ENCODE results near the gene GALNT9. TPM values are rescaled to one million over a fixed set of nuclear protein-coding genes. Genes with fewer than 3 reads are reported as not detected.

GALNT9 gene
- total and polyA plus RNA-seq, 2 donors (not counting 1 experiment from before 2014, with no cell fraction given) = 0.10 to 2.8 TPM

GRCh38 chr12:132190012-132190755, 139.2 kb downstream of the GALNT9 start:
- Histone ChIP-seq H3K27ac (ENCODE audit: insufficient read depth, low read length) (no peak overlapping the region), H3K9me3 (ENCODE audit: control insufficient read depth, insufficient read depth, low read depth, low read length) (no peaks in the 10 kb centered on the region), H4K20me1 (ENCODE audit: control insufficient read depth, extremely low read depth, insufficient read depth, low read length) (no peaks in the 10 kb centered on the region), H3K27me3 (ENCODE audit: control insufficient read depth, insufficient read depth, low read length) (no peaks in the 10 kb centered on the region), H3K79me2 (ENCODE audit: control insufficient read depth, insufficient read depth, low read length) (no peaks in the 10 kb centered on the region), H3K9ac (ENCODE audit: insufficient read depth, low read length) (peak overlapping the region; percentile 61), H3K36me3 (ENCODE audit: control insufficient read depth, insufficient read depth, low read length) (no peaks in the 10 kb centered on the region), H3K4me3 (replicated peaks in 1 of 4; ENCODE audit: control extremely low read depth in 1 of 4, insufficient read depth in 1 of 4, low read depth in 3 of 4, low read length in 4 of 4) (peak overlapping the region; percentile 51 to 58 (median 54)), H2AFZ (ENCODE audit: low read length) (peak overlapping the region; percentile 78), H3K4me2 (ENCODE audit: extremely low read depth, insufficient read depth, low read length) (peak overlapping the region; percentile 92), H3K4me1 (ENCODE audit: control insufficient read depth, extremely low read depth, insufficient read depth, low read length) (no peaks in the 10 kb centered on the region)
- no peak for TF ChIP-seq EZH2 (IDR thresholded peaks at IDR 0.05; ENCODE audit: low read length, missing control alignments)
- TF ChIP-seq CTCF (conservative IDR thresholded peaks at IDR 0.05 in 1 of 2, IDR thresholded peaks at IDR 0.05 in 1 of 2; ENCODE audit: low read depth in 1 of 2, low read length in 2 of 2) = no peak
- DNase-seq (ENCODE audit: low read depth in 2 of 2) = no peak

GRCh38 chr12:132189378-132190011, 139.9 kb downstream of the GALNT9 start:
- H2AFZ ChIP-seq (ENCODE audit: low read length) = peak overlapping the region; percentile 82
- no peaks in the 10 kb centered on the region for H3K36me3 ChIP-seq (ENCODE audit: control insufficient read depth, insufficient read depth, low read length)
- peak; percentile 73 to 88 for DNase-seq (ENCODE audit: low read depth in 2 of 2)
- no peaks in the 10 kb centered on the region for H3K9me3 ChIP-seq (ENCODE audit: control insufficient read depth, insufficient read depth, low read depth, low read length)
- no peaks in the 10 kb centered on the region for H3K27me3 ChIP-seq (ENCODE audit: control insufficient read depth, insufficient read depth, low read length)
- H3K79me2 ChIP-seq (ENCODE audit: control insufficient read depth, insufficient read depth, low read length) = no peaks in the 10 kb centered on the region
- no peaks in the 10 kb centered on the region for H3K4me1 ChIP-seq (ENCODE audit: control insufficient read depth, extremely low read depth, insufficient read depth, low read length)
- H3K4me2 ChIP-seq (ENCODE audit: extremely low read depth, insufficient read depth, low read length) = peak overlapping the region; percentile 92
- TF ChIP-seq CTCF (conservative IDR thresholded peaks at IDR 0.05 in 1 of 2, IDR thresholded peaks at IDR 0.05 in 1 of 2; ENCODE audit: low read depth in 1 of 2, low read length in 2 of 2) = no peak
- TF ChIP-seq EZH2 (IDR thresholded peaks at IDR 0.05; ENCODE audit: low read length, missing control alignments) = no peak
- H3K4me3 ChIP-seq (replicated peaks in 1 of 4; ENCODE audit: control extremely low read depth in 1 of 4, insufficient read depth in 1 of 4, low read depth in 3 of 4, low read length in 4 of 4) = peak overlapping the region; percentile 51 to 58 (median 54)
- H3K27ac ChIP-seq (ENCODE audit: insufficient read depth, low read length) = no peak overlapping the region
- peak overlapping the region; percentile 61 for H3K9ac ChIP-seq (ENCODE audit: insufficient read depth, low read length)
- H4K20me1 ChIP-seq (ENCODE audit: control insufficient read depth, extremely low read depth, insufficient read depth, low read length) = no peaks in the 10 kb centered on the region

- H4K20me1 ChIP-seq (ENCODE audit: control insufficient read depth, extremely low read depth, insufficient read depth, low read length) = no peaks in the 10 kb centered on the region
- H3K27ac ChIP-seq (ENCODE audit: insufficient read depth, low read length) = no peak overlapping the region
- H3K4me2 ChIP-seq (ENCODE audit: extremely low read depth, insufficient read depth, low read length) = peak overlapping the region; percentile 72
- no peaks in the 10 kb centered on the region for H3K79me2 ChIP-seq (ENCODE audit: control insufficient read depth, insufficient read depth, low read length)
- no peak overlapping the region for H3K9ac ChIP-seq (ENCODE audit: insufficient read depth, low read length)
- peak overlapping the region; percentile 25 to 58 (median 48) for H3K4me3 ChIP-seq (replicated peaks in 1 of 4; ENCODE audit: control extremely low read depth in 1 of 4, insufficient read depth in 1 of 4, low read depth in 3 of 4, low read length in 4 of 4)
- no peaks in the 10 kb centered on the region for H3K4me1 ChIP-seq (ENCODE audit: control insufficient read depth, extremely low read depth, insufficient read depth, low read length)
- DNase-seq (ENCODE audit: low read depth in 2 of 2) = no peak
- no peaks in the 10 kb centered on the region for H3K9me3 ChIP-seq (ENCODE audit: control insufficient read depth, insufficient read depth, low read depth, low read length)
- no peaks in the 10 kb centered on the region for H3K27me3 ChIP-seq (ENCODE audit: control insufficient read depth, insufficient read depth, low read length)
- H3K36me3 ChIP-seq (ENCODE audit: control insufficient read depth, insufficient read depth, low read length) = no peaks in the 10 kb centered on the region
- H2AFZ ChIP-seq (ENCODE audit: low read length) = peak overlapping the region; percentile 82
- TF ChIP-seq EZH2 (IDR thresholded peaks at IDR 0.05; ENCODE audit: low read length, missing control alignments) (no peak), CTCF (conservative IDR thresholded peaks at IDR 0.05 in 1 of 2, IDR thresholded peaks at IDR 0.05 in 1 of 2; ENCODE audit: low read depth in 1 of 2, low read length in 2 of 2) (no peak)
These were observed 140.5 kb downstream of the GALNT9 start for GRCh38 chr12:132188916-132189325.
